Aorta (tissue), 5 donors: ENCODE results near the gene HSD17B10. TPM values are rescaled to one million over a fixed set of nuclear protein-coding genes. Genes with fewer than 3 reads are reported as not detected.

Experiments
- ATAC-seq: fragments of 200-7000 bp; cut with Tn5 transposase; one replicate; pipeline ENCODE4 v1.9.1; 2022; ENCODE audit warnings: moderate library complexity; ENCODE audit not compliant: low FRiP score
- DNase-seq, 2 donors: peaks; one replicate each; pipeline ENCODE4 v3.0.0-alpha.2; 2020
- H3K27ac ChIP-seq, 2 donors: one replicate each; pipeline ENCODE4 v1.5.1; 2013; ENCODE audit warnings: low read length in 2 of 2, mild to moderate bottlenecking in 2 of 2, moderate library complexity in 2 of 2, control low read depth in 1 of 2, inconsistent platforms in 1 of 2, low read depth in 1 of 2
- H3K27me3 ChIP-seq, 2 donors: one replicate each; pipeline ENCODE4 v1.6.1; 2013; ENCODE audit warnings: control low read depth in 1 of 2, low read length in 1 of 2, mild to moderate bottlenecking in 1 of 2, moderate library complexity in 1 of 2; ENCODE audit not compliant: insufficient read depth in 2 of 2, control insufficient read depth in 1 of 2
- H3K36me3 ChIP-seq, 2 donors: one replicate each; pipeline ENCODE4 v1.6.1; 2013; ENCODE audit warnings: control low read depth in 1 of 2, low read length in 1 of 2, mild to moderate bottlenecking in 1 of 2; ENCODE audit not compliant: insufficient read depth in 2 of 2, control insufficient read depth in 1 of 2
- H3K4me1 ChIP-seq, 2 donors: one replicate each; pipeline ENCODE4 v1.6.1; 2013; ENCODE audit warnings: low read length in 2 of 2, control low read depth in 1 of 2, mild to moderate bottlenecking in 1 of 2, moderate library complexity in 1 of 2; ENCODE audit not compliant: insufficient read depth in 2 of 2, control insufficient read depth in 1 of 2
- H3K4me3 ChIP-seq, 2 donors: one replicate each; pipeline ENCODE4 v1.5.1; 2013; ENCODE audit warnings: low read length in 2 of 2, control low read depth in 1 of 2, mild to moderate bottlenecking in 1 of 2
- H3K9me3 ChIP-seq: one replicate; pipeline ENCODE4 v1.6.1; 2013; ENCODE audit warnings: mild to moderate bottlenecking, low read length; ENCODE audit not compliant: control insufficient read depth
- WGBS, 2 donors: extraction: QIAGEN DNeasy Blood & Tissue Kit; methylation state at CpG; one replicate each; pipeline ENCODE4 v1.1.7; 2013; 5-methylcytosine and 5-hydroxymethylcytosine counted together
- intact Hi-C, 2 donors: fragments of 100-400 bp; cut with DNase I; formaldehyde crosslinking; loops; one replicate each; pipeline versions ENCODE4 v1.14.2 to v1.15.0; 2022
- long read RNA-seq, 2 donors: library from polyadenylated mRNA; unstranded; transcript quantifications; one replicate each; pipeline ENCODE4 v2.0.0, GENCODE V29; 2020 to 2021
- polyA plus RNA-seq, 2 donors: library from polyadenylated mRNA; stranded (reverse); fragments of 200-250 nt; gene quantifications; one replicate each; pipeline ENCODE4 v1.2.3, GENCODE V29; 2013
- total RNA-seq, 2 donors: library from RNA; stranded (reverse); fragmentation: NEBNext Ultra II Directional; extraction: Animal tissue kit (Norgen Biotek cat#: 25700); gene quantifications; one replicate each; pipeline ENCODE4 v1.2.1, GENCODE V29; 2021
- donor health status: healthy with polysubstance abuse.
- donor health status: Bipolar disorder and iron deficiency.
- donor health status: DM: no; HTN: no; CAD: no.
- donor health status: DM: no; HTN: no; CAD: no.
- donor health status: DM: yes; HTN: yes; CAD: no.

HSD17B10 gene
- total RNA-seq, result 10 to 100 TPM; 51.0 to 64.2 TPM
- polyA plus RNA-seq, result 10 to 100 TPM; 75.8 to 86.0 TPM
- long read RNA-seq, donor 1, transcript HSD17B10-201 (6 exons, 960 nt), result major isoform, 16 of 24 reads
- long read RNA-seq, donor 1, partial matches to known transcripts, result 7 of 24 reads
- long read RNA-seq, donor 1, other reads (novel, unspliced or antisense), result 1 of 24 reads
- long read RNA-seq, donor 2, transcript HSD17B10-201 (6 exons, 960 nt), result major isoform, 13 of 15 reads
- long read RNA-seq, donor 2, partial matches to known transcripts, result 2 of 15 reads
- long read RNA-seq, donor 2, other reads (novel, unspliced or antisense), result 0 of 15 reads

- H3K36me3 ChIP-seq, result no peaks in the 10 kb centered on the region
- no peaks in the 10 kb centered on the region for H3K4me1 ChIP-seq
- H3K27me3 ChIP-seq, result no peaks in the 10 kb centered on the region
- H3K9me3 ChIP-seq, result no peaks in the 10 kb centered on the region
- peak; percentile 93 for ATAC-seq
- peak; percentile 94 to 96 for DNase-seq
- H3K27ac ChIP-seq, result peak within 1 kb of the TSS in 1 of 2 donors; percentile 64
- peak within 1 kb of the TSS; percentile 23 to 63 for H3K4me3 ChIP-seq
- WGBS, 2 donors, result 4 to 27% methylated on average over 56 to 61 of the region's 61 CpGs
- intact Hi-C loops, result no loop called here
Observed at GRCh38 chrX:53433651-53434639, at the start of gene HSD17B10. Gene HSD17B10, minus strand, starts transcription at chrX:53434370. Its CDS starts 25 bp downstream, at chrX:53434345.

- ATAC-seq, result no peak
- Histone ChIP-seq H3K9me3 (no peaks in the 10 kb centered on the region), H3K4me3 (no peak overlapping the region), H3K4me1 (no peaks in the 10 kb centered on the region), H3K27me3 (no peaks in the 10 kb centered on the region), H3K36me3 (no peaks in the 10 kb centered on the region), H3K27ac (no peak overlapping the region)
- 68 to 69% methylated on average over 2 of the region's 2 CpGs for WGBS, 2 donors
- intact Hi-C loops, result no loop called here
- DNase-seq, result no peak
Observed at GRCh38 chrX:53483416-53483815, 49.2 kb upstream of the HSD17B10 start.

GRCh38 chrX:53481816-53482465 is 47.8 kb upstream of the HSD17B10 start:
- Histone ChIP-seq H3K27ac (no peak overlapping the region), H3K27me3 (no peaks in the 10 kb centered on the region), H3K9me3 (no peaks in the 10 kb centered on the region), H3K36me3 (no peaks in the 10 kb centered on the region), H3K4me3 (no peak overlapping the region), H3K4me1 (no peaks in the 10 kb centered on the region)
- DNase-seq (no peak), ATAC-seq (peak; percentile 15)
- intact Hi-C loops, result no loop called here
- WGBS, 2 donors, result 35 to 47% methylated on average over 2 of the region's 2 CpGs

GRCh38 chrX:53481093-53481492 is 46.9 kb upstream of the HSD17B10 start:
- H3K4me1 ChIP-seq, result no peaks in the 10 kb centered on the region
- 24 to 39% methylated on average over 5 of the region's 5 CpGs for WGBS, 2 donors
- intact Hi-C loops, result no loop called here
- H3K27me3 ChIP-seq, result no peaks in the 10 kb centered on the region
- no peaks in the 10 kb centered on the region for H3K9me3 ChIP-seq
- DNase-seq, result no peak
- no peak overlapping the region for H3K4me3 ChIP-seq
- ATAC-seq, result no peak
- no peaks in the 10 kb centered on the region for H3K36me3 ChIP-seq
- H3K27ac ChIP-seq, result no peak overlapping the region

GRCh38 chrX:53479301-53479700 is 45.1 kb upstream of the HSD17B10 start:
- DNase-seq (no peak), ATAC-seq (no peak)
- Histone ChIP-seq H3K4me3 (no peak overlapping the region), H3K4me1 (no peaks in the 10 kb centered on the region), H3K9me3 (no peaks in the 10 kb centered on the region), H3K36me3 (no peaks in the 10 kb centered on the region), H3K27me3 (no peaks in the 10 kb centered on the region), H3K27ac (no peak overlapping the region)
- WGBS, 2 donors, result 67 to 78% methylated on average over 5 of the region's 5 CpGs
- intact Hi-C loops, result no loop called here

GRCh38 chrX:53476371-53476770 is 42.2 kb upstream of the HSD17B10 start:
- WGBS, 2 donors, result 56 to 61% methylated on average over 2 of the region's 2 CpGs
- no peak overlapping the region for H3K4me3 ChIP-seq
- DNase-seq (no peak), ATAC-seq (no peak)
- no peaks in the 10 kb centered on the region for H3K4me1 ChIP-seq
- H3K36me3 ChIP-seq, result no peaks in the 10 kb centered on the region
- no peaks in the 10 kb centered on the region for H3K27me3 ChIP-seq
- intact Hi-C loops, result no loop called here
- no peaks in the 10 kb centered on the region for H3K9me3 ChIP-seq
- no peak overlapping the region for H3K27ac ChIP-seq

GRCh38 chrX:53474707-53475106 is 40.5 kb upstream of the HSD17B10 start:
- no peaks in the 10 kb centered on the region for H3K9me3 ChIP-seq
- WGBS, 2 donors, result 72 to 75% methylated on average over 2 of the region's 2 CpGs
- H3K27ac ChIP-seq, result no peak overlapping the region
- no peak for DNase-seq
- no peak overlapping the region for H3K4me3 ChIP-seq
- H3K36me3 ChIP-seq, result no peaks in the 10 kb centered on the region
- no peaks in the 10 kb centered on the region for H3K27me3 ChIP-seq
- ATAC-seq, result no peak
- H3K4me1 ChIP-seq, result no peaks in the 10 kb centered on the region
- intact Hi-C loops, result no loop called here

- 54 to 76% methylated on average over 3 of the region's 3 CpGs for WGBS, 2 donors
- Histone ChIP-seq H3K36me3 (no peaks in the 10 kb centered on the region), H3K27ac (no peak overlapping the region), H3K9me3 (no peaks in the 10 kb centered on the region), H3K4me1 (no peaks in the 10 kb centered on the region), H3K27me3 (no peaks in the 10 kb centered on the region), H3K4me3 (no peak overlapping the region)
- ATAC-seq (no peak), DNase-seq (no peak)
- intact Hi-C loops, result no loop called here
Observed at GRCh38 chrX:53471346-53471745, 37.2 kb upstream of the HSD17B10 start.
